Measurements from ENCODE around the gene GPR17. TPM values are rescaled to one million over a fixed set of nuclear protein-coding genes. Genes with fewer than 3 reads are reported as not detected.

The GPR17 gene
- total and polyA plus RNA-seq, 9 of the 15 experiments (the other 6 are each of a cell fraction or from before 2014, with no cell fraction given), result not detected

- TF ChIP-seq ZNF318 (IDR thresholded peaks at IDR 0.05; ENCODE audit: borderline replicate concordance in 1 of 2, low read depth in 1 of 2) (no peak), DMBX1 (CRISPR knock-in tag; IDR thresholded peaks at IDR 0.05; ENCODE audit: borderline replicate concordance) (no peak), KDM5B (IDR thresholded peaks at IDR 0.05; ENCODE audit: insufficient replicate concordance, low read depth, low read length) (peak; percentile 86), SNRNP70 (optimal IDR thresholded peaks at IDR 0.05; ENCODE audit: low read depth, low read length) (no peak), ZNF583 (CRISPR knock-in tag; IDR thresholded peaks at IDR 0.05) (no peak; the same call in none of the 2 replicates), HDAC6 (IDR thresholded peaks at IDR 0.05; ENCODE audit: low read depth, low read length) (no peak), TBL1XR1 (IDR thresholded peaks at IDR 0.05; ENCODE audit: low read length in 2 of 2) (no peak), VEZF1 (CRISPR knock-in tag; IDR thresholded peaks at IDR 0.05) (no peak), STAT5B (CRISPR knock-in tag; IDR thresholded peaks at IDR 0.05) (no peak), HEY1 (CRISPR knock-in tag; IDR thresholded peaks at IDR 0.05; ENCODE audit: borderline replicate concordance) (no peak), STAG1 (CRISPR knock-in tag; IDR thresholded peaks at IDR 0.05; ENCODE audit: borderline replicate concordance) (no peak), NFE2L1 (tag; IDR thresholded peaks at IDR 0.05; ENCODE audit: borderline replicate concordance, low read depth) (no peak), MTA3 (IDR thresholded peaks at IDR 0.05; ENCODE audit: borderline replicate concordance) (0 out of 2 replicates have a peak, but pooled peaks have one; percentile 34), ZNF511 (CRISPR knock-in tag; IDR thresholded peaks at IDR 0.05) (no peak), CTCF (IDR thresholded peaks at IDR 0.05 in 2 of 3, conservative IDR thresholded peaks at IDR 0.05 in 1 of 3; ENCODE audit: insufficient read depth in 2 of 3, low read depth in 1 of 3, low read length in 3 of 3) (no peak), CXXC5 (CRISPR knock-in tag; IDR thresholded peaks at IDR 0.05) (no peak)
Measured at GRCh38 chr2:127701193-127701650, 55.3 kb downstream of the GPR17 start, which contains the start of gene SFT2D3 (continued).

Data from K562 (cell line).